ENCODE measurements around the gene DPM3. TPM values are rescaled to one million over a fixed set of nuclear protein-coding genes. Genes with fewer than 3 reads are reported as not detected.

The DPM3 gene
- total and polyA plus RNA-seq, 2 of the 13 experiments (the other 11 are each of a cell fraction or from before 2014, with no cell fraction given) = 23.2 to 53.4 TPM

DNA sequence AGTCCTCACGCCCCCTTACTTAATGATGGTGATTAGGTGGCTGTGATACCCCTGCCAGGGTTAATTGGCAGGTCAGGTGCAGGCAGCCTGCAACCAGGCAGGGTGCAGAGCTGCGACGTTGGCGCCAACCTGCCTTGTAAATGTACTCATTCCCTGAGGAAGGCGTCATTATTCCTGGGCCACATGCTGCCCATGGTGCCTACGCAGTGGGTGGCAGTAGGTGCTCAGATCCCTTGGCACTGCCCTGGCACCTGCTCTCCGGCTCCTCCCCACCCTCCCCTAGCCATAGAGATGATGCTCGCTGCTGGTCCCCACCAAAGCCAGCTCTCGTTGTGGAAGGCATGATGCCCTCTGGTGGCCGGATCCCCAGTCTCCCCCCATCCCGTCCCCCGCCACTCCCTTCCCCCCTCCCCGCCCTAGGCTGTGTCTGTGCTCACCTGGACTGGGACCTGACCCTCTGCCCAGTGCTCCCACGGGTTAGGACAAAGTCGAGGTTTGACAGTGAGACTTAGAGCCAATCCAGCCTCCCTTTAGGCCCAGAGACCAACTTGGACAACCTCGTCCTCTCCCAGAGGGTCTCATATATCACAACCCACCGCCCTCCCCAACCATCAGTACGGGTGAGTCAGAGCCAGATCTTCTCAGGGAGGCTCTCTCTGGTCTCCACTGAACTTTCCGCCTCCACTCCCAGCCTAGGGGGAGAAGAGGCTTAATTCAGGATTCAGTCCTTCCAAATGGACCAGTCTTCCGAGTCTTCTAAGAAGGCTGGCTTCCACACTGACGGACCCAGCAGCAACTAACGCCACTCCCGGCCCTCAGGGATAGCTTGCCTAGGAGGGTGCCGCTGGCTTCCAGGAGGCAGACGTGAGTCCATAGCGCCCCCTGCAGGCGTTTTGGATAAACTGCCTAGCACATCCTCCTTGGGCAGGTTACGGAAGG, 27.1 kb upstream of the DPM3 start (continued):
- TF ChIP-seq BCL6 (CRISPR knock-in tag; IDR thresholded peaks at IDR 0.05) (no peak), ZNF274 (CRISPR knock-in tag; IDR thresholded peaks at IDR 0.05) (no peak), ZNF230 (CRISPR knock-in tag; IDR thresholded peaks at IDR 0.05) (no peak), ZNF563 (CRISPR knock-in tag; IDR thresholded peaks at IDR 0.05) (no peak), ZNF564 (CRISPR knock-in tag; IDR thresholded peaks at IDR 0.05) (no peak), ZBTB8A (CRISPR knock-in tag; IDR thresholded peaks at IDR 0.05; ENCODE audit: borderline replicate concordance, low read depth) (no peak), ZNF773 (CRISPR knock-in tag; IDR thresholded peaks at IDR 0.05; ENCODE audit: borderline replicate concordance) (no peak), PHB2 (IDR thresholded peaks at IDR 0.05; ENCODE audit: partially characterized antibody) (no peak), MEIS1 (CRISPR knock-in tag; IDR thresholded peaks at IDR 0.05; ENCODE audit: borderline replicate concordance) (no peak), FOXK2 (IDR thresholded peaks at IDR 0.05) (no peak), HNRNPK (IDR thresholded peaks at IDR 0.05; ENCODE audit: low read depth, low read length, poor library complexity, severe bottlenecking) (no peak), SMC3 (IDR thresholded peaks at IDR 0.05; ENCODE audit: low read length) (peak; percentile 81), ZNF782 (CRISPR knock-in tag; IDR thresholded peaks at IDR 0.05; ENCODE audit: borderline replicate concordance) (0 out of 2 replicates have a peak, but pooled peaks have one; percentile 27), ZNF33A (CRISPR knock-in tag; IDR thresholded peaks at IDR 0.05; ENCODE audit: borderline replicate concordance) (no peak), SIN3A (IDR thresholded peaks at IDR 0.05; ENCODE audit: borderline replicate concordance, low read depth, low read length) (peak; percentile 50; the same call in 1 of the 2 replicates), ATF7-NPFF (CRISPR knock-in tag; IDR thresholded peaks at IDR 0.05; ENCODE audit: low read depth) (no peak), SCMH1 (CRISPR knock-in tag; IDR thresholded peaks at IDR 0.05; ENCODE audit: borderline replicate concordance) (no peak), RFX5 (IDR thresholded peaks at IDR 0.05; ENCODE audit: low read depth, low read length) (no peak), ZNF761 (CRISPR knock-in tag; conservative IDR thresholded peaks at IDR 0.05) (no peak)
- TF ChIP-seq, protein P1, sequence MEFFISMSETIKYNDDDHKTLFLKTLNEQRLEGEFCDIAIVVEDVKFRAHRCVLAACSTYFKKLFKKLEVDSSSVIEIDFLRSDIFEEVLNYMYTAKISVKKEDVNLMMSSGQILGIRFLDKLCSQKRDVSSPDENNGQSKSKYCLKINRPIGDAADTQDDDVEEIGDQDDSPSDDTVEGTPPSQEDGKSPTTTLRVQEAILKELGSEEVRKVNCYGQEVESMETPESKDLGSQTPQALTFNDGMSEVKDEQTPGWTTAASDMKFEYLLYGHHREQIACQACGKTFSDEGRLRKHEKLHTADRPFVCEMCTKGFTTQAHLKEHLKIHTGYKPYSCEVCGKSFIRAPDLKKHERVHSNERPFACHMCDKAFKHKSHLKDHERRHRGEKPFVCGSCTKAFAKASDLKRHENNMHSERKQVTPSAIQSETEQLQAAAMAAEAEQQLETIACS (CRISPR knock-in tag; IDR thresholded peaks at IDR 0.05) = no peak
- TF ChIP-seq, protein P2, sequence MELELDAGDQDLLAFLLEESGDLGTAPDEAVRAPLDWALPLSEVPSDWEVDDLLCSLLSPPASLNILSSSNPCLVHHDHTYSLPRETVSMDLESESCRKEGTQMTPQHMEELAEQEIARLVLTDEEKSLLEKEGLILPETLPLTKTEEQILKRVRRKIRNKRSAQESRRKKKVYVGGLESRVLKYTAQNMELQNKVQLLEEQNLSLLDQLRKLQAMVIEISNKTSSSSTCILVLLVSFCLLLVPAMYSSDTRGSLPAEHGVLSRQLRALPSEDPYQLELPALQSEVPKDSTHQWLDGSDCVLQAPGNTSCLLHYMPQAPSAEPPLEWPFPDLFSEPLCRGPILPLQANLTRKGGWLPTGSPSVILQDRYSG (CRISPR knock-in tag; IDR thresholded peaks at IDR 0.05) = no peak
- TF ChIP-seq, protein P3, sequence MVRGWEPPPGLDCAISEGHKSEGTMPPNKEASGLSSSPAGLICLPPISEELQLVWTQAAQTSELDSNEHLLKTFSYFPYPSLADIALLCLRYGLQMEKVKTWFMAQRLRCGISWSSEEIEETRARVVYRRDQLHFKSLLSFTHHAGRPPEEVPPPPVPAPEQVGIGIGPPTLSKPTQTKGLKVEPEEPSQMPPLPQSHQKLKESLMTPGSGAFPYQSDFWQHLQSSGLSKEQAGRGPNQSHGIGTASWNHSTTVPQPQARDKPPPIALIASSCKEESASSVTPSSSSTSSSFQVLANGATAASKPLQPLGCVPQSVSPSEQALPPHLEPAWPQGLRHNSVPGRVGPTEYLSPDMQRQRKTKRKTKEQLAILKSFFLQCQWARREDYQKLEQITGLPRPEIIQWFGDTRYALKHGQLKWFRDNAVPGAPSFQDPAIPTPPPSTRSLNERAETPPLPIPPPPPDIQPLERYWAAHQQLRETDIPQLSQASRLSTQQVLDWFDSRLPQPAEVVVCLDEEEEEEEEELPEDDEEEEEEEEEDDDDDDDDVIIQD (CRISPR knock-in tag; IDR thresholded peaks at IDR 0.05; ENCODE audit: low read depth) = no peak
- TF ChIP-seq, protein P4, sequence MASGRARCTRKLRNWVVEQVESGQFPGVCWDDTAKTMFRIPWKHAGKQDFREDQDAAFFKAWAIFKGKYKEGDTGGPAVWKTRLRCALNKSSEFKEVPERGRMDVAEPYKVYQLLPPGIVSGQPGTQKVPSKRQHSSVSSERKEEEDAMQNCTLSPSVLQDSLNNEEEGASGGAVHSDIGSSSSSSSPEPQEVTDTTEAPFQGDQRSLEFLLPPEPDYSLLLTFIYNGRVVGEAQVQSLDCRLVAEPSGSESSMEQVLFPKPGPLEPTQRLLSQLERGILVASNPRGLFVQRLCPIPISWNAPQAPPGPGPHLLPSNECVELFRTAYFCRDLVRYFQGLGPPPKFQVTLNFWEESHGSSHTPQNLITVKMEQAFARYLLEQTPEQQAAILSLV (CRISPR knock-in tag; IDR thresholded peaks at IDR 0.05; ENCODE audit: borderline replicate concordance) = no peak
- TF ChIP-seq, protein P5, sequence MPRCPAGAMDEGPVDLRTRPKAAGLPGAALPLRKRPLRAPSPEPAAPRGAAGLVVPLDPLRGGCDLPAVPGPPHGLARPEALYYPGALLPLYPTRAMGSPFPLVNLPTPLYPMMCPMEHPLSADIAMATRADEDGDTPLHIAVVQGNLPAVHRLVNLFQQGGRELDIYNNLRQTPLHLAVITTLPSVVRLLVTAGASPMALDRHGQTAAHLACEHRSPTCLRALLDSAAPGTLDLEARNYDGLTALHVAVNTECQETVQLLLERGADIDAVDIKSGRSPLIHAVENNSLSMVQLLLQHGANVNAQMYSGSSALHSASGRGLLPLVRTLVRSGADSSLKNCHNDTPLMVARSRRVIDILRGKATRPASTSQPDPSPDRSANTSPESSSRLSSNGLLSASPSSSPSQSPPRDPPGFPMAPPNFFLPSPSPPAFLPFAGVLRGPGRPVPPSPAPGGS (CRISPR knock-in tag; IDR thresholded peaks at IDR 0.05) = no peak
